Right kidney (tissue), 1 donor: ENCODE measurements around the gene VPS8.

Experiments used
- DNase-seq: peaks from one replicate; pipeline ENCODE4 v3.0.0-alpha.2; 2016

The VPS8 gene

GRCh38 chr3:184783319-184783718 lies 28.6 kb upstream of the VPS8 start:
- no peak for DNase-seq

GRCh38 chr3:184784731-184785500 lies 27.1 kb upstream of the VPS8 start:
- no peak for DNase-seq

DNA sequence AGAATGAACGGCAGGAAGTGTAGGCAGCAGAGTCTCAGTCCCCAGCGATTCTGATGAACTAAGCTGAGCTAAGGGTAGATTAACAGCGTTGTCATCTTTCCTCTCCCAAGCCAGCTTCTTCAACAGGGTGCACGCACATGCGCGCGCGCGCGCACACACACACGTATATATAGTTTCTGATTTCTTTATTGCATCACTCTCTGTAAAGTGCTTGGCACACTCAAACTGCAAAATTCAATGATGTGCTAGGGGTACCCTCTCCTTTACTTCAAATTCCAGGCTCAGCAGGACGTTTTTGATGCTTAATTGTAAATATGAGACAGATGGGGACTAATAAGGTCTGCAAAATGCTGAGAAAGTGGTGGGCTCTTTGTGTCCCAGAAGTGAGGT lies 26.1 kb upstream of the VPS8 start:
- no peak for DNase-seq

- no peak for DNase-seq
These were observed 25.6 kb upstream of the VPS8 start for GRCh38 chr3:184786280-184786941.

DNA sequence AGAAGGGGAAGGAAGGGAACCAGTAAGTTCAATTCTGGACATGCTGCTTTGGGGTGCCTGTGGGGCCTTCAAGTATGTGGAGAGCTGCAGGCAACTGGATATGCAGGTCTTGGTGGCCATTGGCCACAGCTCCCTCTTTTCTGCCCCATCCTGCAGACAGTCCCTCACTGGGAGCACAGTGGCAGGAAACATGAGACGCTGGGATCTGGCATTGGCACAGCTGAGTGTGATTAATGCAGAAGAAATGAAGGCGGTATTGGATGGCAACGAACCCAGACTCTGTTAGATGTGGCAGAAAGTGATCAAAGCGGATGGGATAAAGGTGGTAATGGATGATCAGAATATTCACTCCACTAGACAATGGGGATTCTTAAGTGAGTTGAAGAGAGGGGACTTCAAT lies 23.2 kb upstream of the VPS8 start:
- no peak for DNase-seq

GRCh38 chr3:184789314-184789998 lies 22.5 kb upstream of the VPS8 start:
- no peak for DNase-seq

DNA sequence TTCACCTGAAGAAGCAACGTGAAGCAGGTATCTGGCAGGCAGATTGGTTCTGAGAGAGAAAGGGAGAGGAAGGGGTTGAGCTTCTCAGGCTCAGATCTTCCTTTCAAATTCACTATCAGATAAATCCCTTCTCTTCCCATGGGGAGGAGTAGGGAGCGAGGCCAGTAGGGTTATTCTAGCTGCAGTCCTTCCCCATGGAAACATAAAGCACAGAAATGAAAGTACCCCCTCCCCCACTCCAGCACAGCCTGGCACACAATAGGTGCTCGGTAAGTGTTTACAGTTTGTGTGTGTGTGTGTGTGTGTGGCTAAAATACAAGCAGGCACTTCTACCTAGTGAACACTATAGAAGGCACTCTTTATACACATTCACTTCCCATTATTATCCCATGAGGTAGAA lies 20.8 kb upstream of the VPS8 start:
- no peak for DNase-seq

GRCh38 chr3:184795522-184796190 lies 16.3 kb upstream of the VPS8 start:
- DNase-seq = peak; percentile 52

DNA sequence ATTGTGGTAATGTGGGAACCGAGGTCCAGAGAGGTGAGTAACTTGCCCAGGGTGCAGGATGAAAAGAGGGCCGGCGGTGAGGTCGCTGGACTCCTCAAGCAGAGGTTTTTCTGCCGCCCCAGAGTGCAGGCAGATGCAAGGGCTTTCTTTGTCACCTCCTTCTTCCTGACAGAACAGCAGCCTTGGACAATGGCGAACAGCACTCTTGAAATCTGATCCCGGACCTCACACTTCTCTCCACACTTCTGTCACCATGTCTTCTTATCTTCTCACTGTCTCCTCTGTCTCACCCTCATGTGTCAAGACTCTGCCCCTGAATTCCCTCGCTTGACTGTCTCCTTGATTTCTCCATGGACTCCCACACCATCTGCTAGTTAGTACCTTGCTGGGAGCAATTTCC lies 15.4 kb upstream of the VPS8 start:
- DNase-seq = no peak

- no peak for DNase-seq
These were observed 15.0 kb upstream of the VPS8 start for GRCh38 chr3:184796954-184797353.

GRCh38 chr3:184798120-184798519 lies 13.8 kb upstream of the VPS8 start:
- DNase-seq = no peak

- no peak for DNase-seq
These were observed 11.5 kb upstream of the VPS8 start for GRCh38 chr3:184800349-184800930.

DNA sequence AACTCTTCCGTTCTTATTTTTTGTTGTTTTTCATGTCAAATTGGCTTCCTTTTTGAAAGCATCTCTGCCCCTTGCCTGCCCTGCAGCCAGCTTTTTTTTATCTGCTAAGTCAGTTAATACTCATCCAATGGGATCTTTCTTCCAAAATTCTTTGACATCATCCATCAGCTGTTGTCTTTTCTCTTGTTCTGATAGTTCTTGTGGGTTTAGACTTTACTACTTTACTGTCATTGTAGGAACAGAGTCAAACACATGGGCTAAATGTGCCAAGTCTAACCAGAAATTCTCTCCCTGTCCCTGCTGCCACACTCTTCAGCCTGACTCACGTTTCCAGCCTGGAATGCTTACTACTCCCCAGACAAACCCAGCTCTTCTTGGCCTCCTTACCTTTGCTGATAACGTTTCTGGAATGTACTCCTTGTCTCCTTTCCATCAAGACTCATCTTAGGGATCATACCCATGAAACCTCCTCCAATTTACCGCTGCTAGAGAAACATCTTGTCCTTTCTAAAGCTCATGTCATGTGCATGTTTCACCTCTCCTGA lies 10.7 kb upstream of the VPS8 start:
- no peak for DNase-seq

GRCh38 chr3:184802150-184802549 lies 9.8 kb upstream of the VPS8 start:
- DNase-seq = no peak

DNA sequence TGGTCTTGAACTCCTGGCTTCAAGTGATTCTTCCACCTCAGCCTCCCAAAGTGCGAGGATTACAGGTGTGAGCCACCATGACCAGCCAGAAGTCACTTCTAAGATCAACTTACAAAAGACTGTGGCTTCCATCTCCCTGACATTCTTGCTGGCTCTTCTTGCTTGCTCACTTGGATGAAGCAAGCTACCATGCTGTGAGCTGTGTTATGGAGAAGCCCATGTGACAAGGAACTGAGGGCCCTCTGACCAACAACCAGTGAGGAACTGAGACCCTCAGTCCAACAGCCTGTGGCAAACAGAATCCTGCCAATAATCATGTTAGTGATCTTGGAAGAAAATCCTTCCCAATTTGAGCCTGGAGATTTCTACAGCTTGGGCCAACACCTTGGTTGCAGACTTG lies 7.2 kb upstream of the VPS8 start:
- no peak for DNase-seq

DNA sequence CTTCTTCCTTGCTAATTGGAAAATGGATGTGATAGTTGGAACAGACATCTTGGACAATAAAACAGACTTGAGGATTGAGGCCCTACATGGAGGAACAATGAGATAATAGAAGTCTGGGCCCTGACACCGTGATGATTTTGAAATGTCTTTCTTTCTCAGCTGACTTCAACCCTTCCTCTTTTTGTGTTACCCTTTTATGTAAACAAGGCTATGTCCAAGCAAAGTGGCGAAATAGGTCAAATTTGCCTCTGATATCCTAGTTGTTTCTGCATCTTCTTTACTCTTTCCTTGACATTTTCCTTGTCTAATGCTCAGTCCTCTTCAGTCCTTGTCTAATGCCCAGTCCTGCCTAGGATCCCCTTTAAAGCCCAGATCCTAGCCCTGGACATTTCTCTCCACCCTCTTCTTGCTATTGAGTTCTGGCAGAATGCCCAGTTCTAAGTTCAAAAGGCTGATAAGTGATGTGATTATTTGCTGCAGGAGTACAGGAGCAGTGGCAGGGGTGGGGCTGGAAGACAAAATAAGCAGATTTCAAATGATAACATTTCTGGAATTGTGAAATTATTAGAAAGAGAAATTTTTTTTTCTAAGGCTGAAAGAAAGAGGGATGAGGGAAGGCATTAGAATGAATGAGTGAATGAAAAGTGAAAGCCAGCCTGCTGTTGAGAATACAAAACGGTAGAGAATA lies 6.5 kb upstream of the VPS8 start:
- DNase-seq = no peak

GRCh38 chr3:184806567-184807271 lies 5.2 kb upstream of the VPS8 start:
- DNase-seq = no peak

- no peak for DNase-seq
These were observed 4.4 kb upstream of the VPS8 start for GRCh38 chr3:184807549-184807948.

GRCh38 chr3:184808021-184808420 lies 3.9 kb upstream of the VPS8 start:
- DNase-seq = no peak

DNA sequence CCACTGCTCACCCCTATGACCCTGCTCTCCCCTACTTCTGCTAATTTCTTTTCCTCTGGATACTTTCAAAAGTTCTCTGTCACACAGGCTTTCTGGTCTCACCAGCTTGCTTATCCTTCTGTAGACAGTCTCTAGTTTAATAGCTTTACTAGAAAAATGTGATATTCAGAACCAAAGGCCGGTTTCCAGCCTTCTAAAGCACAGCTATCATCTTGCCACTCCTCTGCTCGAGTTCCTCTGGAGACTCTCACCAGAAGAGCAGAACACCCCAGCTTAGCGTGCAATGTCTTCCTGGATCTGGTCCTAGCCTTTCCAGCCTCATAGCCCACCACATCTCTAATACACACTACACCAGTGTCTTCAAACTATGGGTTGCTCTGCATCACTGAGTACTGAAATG lies 1.8 kb upstream of the VPS8 start:
- no peak for DNase-seq

DNA sequence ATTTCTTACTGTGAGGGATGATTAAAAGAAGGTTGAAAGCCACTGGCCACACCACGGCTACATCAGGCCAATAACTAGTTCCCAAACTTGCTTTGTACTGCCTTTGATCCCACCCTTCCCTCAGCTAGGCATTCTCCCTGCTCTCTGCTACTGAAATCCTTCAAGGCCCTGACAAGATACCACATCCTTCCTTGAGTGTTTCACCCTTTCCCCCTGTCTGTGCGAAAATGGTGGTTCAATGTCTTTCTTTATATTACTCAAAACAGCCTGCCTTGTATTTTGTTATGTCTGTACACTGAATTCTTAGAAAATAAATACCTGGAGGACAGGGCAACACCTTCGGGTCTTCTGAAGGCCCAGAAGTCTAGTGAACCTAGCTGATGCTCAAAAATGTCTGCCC lies 932 bp upstream of the VPS8 start:
- DNase-seq = no peak
